GM19438 (cell line): ENCODE results near the gene CEP89.
"Not testable (repeated sequence)": the region's sequence is repeated elsewhere in the genome, so short reads cannot be mapped to it uniquely, and the experiment has no call there.

Source experiments
- ATAC-seq: cut with Tn5 transposase; IDR thresholded peaks from one replicate; pipeline ENCODE4 v1.9.1; 2021; ENCODE audit warnings: low read depth; ENCODE audit not compliant: unreplicated experiment

Gene CEP89

DNA sequence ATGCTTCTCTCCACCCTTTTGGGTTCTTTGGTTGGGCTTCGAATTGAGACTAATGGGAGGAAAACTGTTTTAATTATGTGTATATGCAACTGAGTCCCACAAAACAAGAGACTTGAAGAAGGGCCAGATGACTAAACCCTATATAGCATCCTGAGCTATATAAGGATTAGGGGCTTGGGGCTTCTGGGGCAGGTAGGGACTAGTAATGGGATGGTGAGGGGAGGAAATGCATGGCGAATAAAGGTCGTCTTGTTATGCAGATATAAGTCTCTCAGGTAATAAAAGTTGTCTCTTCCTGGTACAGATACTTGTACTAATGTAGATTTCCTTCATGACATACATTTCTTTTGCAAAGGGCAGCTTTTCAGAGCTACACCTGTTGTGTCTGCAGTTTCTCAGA is 99.4 kb downstream of the CEP89 start:
- ATAC-seq, result no peak

DNA sequence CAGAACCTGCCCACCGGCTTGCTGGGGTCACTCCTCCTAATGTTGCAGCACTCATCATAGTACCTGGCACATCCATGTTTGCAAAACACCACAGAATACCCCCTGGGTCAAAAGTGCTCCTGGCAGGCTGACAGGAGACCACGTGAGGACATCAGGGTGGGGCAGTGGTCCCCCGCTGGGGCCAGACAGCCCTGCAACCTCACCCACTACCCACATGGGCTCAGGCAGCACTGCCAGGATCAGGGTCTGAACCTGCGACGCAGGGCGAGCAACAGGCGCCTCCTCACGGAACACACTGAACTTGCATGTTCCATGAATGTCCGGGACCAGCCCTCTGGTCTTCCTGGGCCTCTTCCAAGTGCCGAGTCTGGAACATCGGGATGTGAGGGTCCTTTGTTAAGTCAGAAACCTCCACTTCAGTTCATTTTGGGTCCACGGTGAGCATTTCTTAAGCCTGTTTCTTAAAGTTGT is 100.7 kb downstream of the CEP89 start:
- no peak for ATAC-seq

DNA sequence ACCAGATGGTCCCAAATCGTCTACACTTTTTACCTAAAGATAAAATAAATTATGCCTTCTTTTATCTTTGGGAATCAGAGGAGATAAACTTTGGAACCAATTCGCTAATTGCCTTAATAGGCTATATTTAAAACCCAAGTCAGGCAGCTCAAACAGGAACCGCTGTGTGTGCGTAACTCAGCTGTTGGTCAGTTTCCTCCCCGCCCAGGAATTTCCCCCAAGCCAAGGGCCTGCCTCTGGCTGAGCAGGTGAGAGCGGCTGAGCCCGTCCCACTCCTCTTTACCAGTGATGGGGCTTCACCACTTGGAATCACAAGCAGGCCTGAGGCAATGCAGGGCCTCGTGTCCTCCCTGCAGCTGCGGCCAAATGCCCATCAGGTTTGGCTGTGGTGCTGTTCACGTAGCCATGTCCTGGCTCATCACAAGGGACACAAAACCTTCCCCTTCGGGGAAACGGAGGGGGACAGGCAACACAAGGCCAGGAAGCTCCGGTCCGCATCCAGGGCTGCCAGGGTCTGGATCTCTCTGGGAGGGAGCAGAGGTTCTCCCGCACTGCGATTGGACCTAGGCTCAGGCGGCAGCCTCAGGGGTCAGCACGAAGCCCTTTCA is 101.7 kb downstream of the CEP89 start:
- no peak for ATAC-seq

DNA sequence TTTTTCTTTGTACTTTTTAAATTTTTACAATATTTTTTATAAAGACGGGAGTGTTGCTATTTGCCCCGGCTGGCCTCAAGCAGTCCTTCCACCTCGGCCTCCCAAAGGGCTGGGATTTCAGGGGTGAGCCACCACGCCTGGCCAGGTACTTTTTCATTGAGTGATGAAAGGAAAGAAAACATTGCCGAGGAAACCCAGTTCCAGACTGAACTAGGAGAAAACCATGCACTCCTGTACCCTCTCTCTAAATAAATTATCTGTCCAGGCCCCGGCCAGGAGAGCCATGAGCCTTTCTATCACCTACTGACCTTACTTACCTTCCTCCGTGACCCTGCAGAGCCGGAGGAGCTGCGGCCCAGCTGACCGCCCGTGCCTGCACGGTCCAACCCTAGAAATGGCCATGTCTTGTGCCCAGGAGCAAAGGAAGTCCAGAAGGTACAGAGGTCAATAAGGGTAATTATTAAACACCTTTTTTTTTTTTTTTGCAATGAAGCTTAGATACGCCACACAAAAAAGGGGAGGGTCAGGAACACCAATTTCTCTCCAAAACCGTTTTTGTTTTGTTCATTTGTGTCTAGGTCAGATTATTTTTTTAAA is 102.3 kb downstream of the CEP89 start, which contains the start of gene SLC7A9:
Gene SLC7A9, minus strand, starts transcription at position 399 of the 597 bp plus-strand sequence. CDS start 1,233 bp downstream, outside the sequence.
- ATAC-seq, result no peak

DNA sequence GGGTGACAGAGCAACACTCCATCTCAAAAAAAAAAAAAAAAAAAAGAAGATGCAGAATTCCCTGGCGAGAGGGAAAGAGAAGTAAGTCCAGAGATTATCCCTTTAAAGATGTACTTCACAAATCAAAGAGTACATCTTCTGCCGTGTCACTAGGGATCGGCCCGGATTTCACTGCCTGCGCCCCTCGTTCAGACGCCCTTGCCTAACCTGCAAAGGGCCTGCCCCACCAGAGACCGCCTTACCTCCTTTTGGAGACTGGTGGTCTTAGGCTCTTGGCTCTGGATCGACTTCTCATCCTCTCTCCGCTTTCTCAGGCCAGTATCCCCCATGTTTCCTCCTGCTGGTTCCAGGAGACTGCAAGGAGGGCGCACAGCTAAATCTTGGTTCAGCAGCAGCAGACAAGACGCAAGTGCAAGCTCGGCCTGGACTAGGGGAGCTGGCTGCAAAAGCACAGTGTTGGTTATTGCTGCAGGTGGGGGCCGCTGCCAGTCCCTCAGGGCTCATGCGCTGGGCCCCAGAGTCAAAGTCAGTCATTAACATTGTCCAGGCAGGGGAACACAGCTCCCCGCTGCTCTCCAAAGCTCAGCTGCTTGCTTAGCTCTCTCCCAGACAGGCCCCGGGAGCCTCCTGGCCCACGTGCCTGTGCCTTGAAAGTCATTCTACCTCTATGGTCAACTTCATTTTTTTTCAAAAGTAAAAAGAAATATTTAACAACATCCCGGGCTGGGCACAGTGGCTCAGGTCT is 103.4 kb downstream of the CEP89 start:
- no peak for ATAC-seq

DNA sequence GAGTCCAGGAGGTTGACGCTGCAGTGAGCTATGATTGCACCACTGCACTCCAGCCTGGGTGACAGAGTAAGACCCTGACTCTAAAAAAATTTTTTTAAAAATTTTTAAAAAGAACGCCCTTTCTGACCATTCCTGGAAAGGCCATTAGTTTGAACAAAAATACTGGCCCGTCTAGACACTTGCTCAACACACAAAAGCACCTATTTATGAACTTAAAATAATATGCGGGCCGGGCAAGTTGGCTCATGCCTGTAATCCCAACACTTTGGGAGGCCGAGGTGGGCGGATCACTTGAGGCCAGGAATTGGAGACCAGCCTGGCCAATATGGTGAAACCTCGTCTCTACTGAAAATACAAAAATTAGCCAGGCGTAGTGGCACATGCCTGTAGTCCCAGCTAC is 104.3 kb downstream of the CEP89 start:
- ATAC-seq, result not testable (repeated sequence)

DNA sequence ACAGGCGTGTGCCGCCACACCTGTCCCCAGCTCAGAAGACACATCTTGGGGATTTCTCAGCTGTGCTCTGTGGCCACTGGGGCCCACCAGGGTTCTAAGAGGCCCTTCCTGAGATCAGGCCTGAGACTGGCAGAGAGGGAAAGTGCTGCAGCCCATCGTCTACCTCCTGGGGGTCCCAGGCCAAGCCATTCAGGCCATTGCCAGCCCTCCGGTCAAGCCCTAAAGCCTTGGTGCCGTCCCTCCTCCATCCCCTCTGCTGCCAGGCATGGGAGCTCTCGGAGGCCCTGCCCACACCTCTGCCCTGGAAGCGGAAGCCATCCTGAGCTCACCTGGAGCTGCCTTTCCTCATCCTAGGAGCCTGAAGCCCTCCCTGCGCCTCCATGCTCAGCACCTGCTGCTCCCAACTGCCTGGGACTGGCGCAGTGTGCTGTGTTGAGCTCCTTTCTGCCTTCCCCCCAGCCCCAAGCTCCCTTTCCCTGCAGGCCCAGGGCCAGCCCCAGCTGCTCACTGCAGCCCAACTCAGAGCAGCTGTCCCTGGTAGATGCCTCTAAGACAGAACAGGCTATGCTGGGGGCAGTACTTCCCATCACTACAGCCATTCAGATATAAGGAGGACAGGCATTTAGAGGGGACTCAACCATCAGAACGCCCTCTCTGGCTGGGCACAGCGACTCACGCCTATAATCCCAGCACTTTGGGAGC is 105.0 kb downstream of the CEP89 start:
- ATAC-seq, result no peak

DNA sequence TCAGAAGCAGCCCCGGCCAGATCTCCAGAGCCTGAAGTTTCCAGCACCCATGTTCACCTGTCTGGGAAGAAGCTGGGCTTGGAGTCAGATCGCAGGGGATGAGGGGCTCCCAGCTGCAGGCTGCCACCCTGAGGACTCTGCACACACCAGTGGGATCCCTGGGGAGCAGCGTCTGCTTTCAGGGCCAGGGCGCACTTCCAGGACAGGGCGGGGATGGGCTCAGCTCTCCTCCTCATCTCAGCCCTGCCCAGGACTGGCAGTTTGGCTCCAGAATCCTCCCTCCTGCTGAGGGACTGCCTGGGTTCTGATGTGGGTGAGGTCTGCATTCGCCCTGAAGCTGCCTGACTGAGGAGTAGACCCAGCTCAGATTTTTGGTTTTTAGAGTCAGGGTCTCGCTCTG is 105.7 kb downstream of the CEP89 start:
- ATAC-seq, result no peak

DNA sequence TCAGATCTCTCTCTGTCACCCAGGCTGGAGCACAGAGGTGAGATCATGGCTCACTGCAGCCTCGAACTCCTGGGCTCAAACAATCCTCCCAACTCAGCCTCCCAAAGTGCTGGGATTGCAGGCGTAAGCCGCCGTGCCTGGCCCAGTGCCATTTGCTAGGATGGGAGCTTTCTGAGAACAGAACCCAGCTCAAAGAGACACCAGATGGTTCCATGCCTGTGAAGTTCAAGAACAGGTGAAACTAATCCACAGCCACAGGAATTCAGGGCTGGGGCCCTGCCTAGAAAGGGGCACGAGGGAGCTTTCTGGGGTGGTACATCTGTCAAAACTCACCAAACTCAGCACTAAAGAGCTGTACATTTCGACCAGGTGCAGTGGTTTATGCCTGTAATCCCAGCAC is 106.4 kb downstream of the CEP89 start:
- no peak for ATAC-seq

DNA sequence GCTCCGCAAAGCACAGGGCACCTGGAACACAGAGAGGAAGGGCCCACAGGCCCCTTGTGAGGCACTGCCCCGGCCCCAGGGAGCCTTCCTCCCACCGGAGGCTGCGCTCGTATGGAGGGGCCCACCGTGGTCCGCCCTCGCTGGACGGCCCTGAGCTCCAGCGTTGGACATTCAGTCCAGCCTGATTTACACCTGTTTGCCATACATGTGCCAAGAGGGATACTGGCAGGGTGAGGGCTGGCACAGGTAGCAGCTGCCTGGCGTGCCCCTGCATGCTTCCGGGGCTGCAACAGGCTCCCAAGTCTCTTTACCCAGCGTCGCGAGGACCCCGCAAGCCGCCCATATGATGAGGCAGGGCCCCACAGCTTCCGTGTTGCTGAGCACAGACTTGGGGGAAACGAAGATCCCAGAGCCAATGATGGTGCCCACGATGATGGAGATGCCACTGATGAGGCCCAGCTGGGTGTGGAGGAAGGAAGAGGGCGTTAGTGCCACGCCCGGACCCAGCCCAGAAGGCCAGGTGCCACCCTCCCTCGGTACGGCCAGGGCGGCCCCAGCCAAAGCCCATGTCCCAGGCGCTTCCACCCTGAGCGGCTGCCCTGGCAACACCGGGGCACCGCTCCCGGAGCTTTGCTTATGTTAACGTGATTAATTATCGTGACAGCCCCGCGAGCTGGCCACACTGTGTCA is 107.3 kb downstream of the CEP89 start:
- no peak for ATAC-seq

DNA sequence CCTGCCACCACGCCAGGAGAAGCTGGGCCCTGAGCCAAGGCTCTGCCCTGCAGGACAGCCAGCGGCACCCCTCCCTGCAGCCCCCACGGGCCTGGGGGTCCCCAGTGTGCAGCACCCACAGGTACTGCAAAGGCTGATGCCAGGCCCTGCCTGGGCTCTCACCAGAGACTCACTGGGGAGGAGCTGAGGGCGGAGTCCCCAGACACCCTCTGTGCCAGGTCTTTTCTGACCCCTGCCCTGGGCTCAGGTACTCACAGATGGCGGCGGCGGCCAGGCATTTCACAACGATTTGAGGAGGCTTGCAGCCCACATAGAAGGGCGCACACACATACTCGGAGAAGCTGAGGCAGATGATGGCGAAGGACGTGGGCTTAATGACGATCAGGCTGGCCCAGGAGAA is 107.9 kb downstream of the CEP89 start:
- ATAC-seq, result no peak

DNA sequence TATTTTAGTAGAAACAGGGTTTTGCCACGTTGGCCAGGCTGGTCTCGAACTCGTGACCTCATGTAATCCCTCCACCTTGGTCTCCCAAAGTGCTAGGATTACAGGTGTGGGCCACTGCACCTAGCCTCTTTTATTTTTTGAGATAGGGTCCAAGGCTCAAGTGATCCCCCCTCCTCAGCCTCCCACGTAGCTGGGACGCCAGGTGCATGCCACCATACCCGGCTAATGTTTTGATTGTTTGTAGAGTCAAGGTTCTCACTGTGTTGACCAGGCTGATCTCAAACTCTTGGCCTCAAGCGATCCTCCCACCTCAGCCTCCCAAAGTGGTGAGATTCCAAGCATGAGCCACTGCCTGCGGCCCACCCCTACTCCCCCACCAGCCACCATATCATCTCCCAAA is 108.5 kb downstream of the CEP89 start:
- no peak for ATAC-seq

DNA sequence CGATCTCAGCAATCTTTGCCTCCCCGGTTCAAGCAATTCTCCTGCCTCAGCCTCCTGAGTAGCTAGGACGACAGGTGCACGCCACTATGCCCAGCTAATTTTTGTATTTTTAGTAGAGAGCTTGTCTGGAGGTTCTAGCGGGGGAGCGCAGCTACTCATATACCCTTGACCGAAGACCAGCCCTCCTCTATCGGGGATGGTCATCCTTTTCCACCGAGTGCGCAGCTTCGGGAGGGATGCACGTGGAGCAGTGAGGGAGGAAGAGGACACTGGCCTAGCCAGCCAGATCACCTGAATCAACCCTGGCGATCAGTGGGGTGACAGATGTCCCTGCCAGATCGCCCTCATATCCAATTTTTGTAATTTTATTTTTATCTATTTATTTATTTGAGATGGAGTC is 109.0 kb downstream of the CEP89 start:
- no peak for ATAC-seq

DNA sequence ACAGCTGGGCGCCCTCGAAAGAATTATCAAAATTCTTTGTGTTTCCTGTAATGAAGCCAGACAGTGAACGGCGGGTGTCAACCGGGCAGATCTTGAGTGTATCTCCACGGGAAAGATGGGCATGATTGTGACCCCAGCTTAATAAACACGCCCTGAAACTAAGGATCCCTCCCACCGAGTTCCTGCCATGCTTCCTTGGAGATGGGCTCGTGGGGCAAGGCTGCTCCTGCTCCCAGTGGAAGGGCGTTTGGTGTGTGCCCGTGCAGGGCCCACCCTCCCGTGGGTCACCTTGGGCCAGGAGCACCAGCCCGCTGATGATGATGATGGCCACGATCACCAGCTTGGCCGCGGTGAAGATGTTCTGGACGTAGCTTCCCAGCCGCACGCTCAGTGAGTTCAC is 109.6 kb downstream of the CEP89 start:
- ATAC-seq, result no peak

DNA sequence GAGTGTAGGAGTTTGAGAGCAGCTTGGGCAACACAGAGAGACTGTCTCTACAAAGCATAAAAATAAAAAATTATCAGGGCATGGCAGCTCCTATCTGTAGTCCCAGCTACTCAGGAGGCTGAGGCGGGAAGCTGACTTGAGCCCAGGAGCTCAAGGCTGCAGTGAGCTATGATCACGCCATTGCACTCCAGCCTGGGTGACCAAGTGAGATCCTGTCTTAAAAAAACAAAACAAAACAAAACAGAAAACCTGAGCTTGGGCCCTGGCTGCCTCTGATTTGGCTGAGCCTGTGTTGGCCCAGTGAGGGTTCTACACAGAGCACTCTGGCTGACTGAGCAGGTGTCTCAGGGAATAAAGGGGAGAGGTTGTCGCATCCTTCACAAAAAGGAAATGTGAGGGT is 110.2 kb downstream of the CEP89 start:
- no peak for ATAC-seq

DNA sequence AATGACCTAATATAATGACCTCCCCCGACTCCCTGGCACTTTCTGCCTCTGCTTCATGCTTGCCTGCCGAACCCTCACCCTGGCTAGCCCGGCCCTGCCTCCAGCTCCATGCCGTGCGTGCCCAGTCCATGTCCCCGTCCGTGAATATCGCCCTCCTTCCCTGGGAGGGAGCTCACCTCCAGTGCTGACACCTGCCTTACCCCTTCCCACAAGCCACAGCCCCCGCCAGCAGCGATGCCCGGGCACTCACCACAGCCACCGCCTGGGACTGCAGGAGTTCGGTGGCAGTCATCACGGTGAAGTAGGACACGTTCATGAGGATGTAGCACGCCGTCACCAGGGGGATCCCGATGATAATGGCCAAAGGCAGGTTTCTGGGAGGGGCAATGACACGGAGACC is 112.2 kb downstream of the CEP89 start:
- no peak for ATAC-seq

DNA sequence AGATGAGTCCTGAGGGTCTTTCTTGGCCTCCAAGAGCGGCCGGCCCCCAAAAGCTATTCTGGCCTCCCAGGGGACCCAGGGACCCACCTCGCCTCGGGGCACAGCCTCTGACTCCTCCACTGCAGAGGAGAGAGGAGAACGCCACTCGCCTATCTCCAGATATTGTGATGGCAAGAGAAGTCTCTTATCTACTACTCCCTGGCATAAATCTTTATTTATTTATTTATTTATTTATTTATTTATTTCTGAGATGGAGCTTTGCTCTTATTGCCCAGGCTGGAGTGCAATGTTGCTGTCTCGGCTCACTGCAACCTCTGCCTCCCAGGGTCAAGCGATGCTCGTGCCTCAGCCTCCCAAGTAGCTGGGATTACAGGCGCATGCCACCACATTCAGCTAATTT is 113.2 kb downstream of the CEP89 start:
- ATAC-seq, result no peak

DNA sequence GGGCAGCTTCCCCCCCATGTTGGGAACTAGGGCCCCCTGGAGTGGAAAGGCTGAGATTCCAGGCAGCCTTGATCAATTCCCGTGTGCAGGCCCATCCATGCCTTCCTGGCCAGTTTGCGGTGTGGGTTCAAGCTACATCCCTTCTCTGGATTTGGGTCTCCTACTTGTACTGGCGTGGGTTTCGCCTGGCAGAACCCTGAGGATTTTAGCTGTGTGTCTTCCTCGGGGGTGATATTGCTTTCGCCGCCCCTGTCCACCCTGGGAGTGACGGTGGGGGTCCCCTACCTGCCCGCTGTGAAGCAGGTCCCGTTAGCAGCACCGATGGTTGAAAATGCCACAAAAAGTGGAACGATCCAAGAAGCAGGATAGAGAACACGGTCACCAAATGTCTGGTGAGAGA is 113.6 kb downstream of the CEP89 start:
- no peak for ATAC-seq

DNA sequence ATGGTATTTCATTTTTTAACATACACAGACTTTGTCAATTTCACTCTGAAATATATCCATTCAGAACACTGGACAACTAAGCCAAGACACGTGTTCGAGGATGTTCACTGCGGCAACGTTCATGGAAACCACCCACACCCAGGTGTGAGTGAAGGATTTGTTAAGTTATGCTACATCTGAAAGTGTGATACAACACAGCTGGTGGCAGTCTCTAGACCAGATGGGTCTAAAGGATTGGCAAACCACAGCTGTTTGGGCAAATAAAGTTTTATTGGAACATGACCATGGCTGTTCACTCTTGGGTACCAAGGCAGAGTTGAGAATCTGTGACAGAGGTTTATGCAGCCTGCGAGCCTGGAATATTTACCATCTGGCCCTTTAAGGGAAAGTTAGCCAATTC is 114.2 kb downstream of the CEP89 start:
- no peak for ATAC-seq

DNA sequence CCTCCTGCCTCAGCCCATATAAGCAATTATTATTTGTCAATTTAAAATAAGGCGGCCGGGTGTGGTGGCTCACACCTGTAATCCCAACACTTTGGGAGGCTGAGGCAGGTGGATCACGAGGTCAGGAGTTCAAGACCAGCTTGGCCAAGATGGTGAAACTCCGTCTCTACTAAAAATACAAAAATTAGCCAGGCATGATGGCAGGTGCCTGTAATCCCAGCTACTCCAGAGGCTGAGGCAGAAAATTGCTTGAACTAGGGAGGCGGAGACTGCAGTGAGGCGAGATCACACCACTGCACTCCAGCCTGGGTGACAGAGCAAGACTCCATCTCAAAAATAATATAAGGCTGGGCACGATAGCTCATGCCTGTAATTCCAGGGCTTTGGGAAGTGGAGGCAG is 114.9 kb downstream of the CEP89 start:
- ATAC-seq, result not testable (repeated sequence)

DNA sequence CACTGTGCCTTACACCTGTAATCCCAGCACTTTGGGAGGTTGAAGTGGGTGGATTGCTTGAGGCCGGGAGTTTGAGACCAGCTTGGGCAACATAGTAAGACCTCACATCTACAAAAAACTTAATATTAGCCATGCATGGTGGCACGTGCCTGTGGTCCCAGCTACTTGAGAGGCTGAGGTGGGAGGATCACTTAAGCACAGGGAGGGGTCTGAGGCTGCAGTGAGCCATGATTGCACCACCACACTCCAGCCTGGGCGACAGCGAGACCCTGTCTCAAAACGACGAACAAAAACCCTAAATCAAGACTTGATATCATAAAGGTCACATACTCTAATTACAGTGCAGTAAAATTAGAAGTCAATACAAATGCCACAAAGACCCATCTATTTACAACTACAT is 119.5 kb downstream of the CEP89 start:
- ATAC-seq, result no peak
